ENCODE data around the gene TXNIP.

The TXNIP gene

GRCh38 chr1:145985129-145985501, 11.3 kb downstream of the TXNIP start:
- peak; percentile 16 for DNase-seq

DNA sequence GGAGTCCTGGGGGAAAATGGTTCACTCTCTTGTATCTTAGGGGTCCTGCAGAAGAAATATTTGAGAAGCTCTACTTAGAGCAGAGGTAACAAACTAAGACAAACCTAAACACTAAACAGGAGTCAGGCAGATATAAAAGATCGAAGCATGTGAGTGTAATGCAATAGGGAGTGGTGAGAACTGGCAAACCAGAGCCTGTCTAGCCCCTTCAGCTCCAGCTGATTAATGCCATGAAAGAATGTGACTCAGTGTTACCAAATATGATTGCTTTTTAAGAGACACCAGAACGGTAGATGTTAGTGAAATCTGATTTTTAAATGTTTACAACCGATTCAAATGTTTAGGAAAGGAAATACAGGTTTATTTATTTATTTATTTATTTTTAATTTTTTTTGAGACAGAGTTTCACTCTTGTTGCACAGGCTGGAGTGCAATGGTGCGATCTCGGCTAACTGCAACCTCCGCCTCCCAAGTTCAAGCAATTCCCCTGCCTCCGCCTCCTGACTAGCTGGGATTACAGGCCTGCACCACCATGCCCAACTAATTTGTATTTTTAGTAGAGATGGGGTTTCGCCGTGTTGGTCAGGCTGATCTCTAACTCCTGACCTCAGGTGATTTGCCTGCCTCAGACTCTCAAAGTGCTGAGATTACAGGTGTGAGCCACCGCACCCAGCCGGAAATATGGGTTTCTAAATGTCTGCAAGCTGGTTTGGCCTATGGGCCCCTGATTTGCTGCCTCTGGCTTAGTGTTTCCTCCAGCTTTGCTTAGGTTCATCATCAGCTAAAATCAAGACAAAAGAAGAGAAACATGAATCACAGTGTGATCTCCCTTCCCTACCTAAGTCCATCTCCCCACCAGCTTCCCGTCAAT, 12.2 kb downstream of the TXNIP start:
- DNase-seq: peak; percentile 94

DNA sequence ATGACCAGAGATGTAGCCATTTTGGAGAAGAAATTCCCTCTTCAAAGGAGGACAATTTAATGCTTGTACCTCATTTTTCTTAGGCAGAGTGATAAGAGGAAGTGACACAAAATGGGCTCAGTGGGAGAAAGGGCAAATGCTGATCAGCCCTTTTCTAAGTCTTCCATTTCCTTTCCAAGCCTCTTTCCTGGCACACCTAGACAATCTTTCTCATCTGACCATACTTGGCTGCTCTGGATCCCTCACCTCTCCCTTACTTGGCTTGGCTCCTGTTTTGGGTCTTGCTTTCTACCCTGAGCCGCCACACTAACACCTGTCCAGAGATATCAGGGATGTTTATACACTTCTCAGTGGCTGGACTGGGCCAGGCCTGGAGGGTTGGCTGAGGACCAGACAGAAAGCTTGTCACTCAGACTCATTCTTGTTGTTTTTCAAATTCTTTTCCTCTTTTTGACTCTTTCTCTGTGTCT, 13.1 kb downstream of the TXNIP start:
- peak; percentile 92 for DNase-seq

DNA sequence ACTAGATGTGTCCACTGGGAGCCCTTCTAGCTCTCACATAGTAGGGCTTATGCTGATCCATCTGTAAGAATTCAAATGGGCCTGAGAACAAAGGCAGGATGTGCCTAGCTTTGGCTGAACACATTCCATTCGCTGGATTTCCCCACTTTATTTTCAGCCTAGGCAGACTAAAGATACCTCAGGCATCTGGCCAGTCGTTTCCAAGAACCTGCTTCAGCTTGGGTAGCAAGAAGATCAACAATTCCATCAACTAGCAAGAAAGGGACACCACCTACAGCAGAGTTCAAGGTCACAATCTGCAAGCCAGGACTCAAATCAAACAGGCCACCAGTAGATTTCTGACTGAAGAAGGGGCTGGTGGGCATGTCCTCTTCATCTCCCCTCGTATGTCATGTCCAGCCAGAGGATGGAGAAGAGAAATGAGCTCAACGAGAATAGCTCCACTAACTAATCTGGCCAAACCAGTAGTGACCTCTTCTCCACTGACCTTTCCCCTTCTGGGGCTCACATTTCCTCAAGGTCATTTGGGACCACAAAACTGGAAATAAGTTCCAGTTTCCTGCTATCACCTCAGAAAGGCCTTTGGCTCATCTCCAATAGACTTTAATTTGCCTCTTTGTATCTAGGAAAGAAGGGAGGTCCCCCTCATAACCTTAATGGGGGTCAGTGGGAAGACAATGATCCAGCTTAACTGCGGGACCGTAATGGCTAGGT, 14.2 kb downstream of the TXNIP start:
- peak; percentile 32 for DNase-seq

- DNase-seq: no peak
Measured at GRCh38 chr1:145980457-145980994, 15.9 kb downstream of the TXNIP start.

DNA sequence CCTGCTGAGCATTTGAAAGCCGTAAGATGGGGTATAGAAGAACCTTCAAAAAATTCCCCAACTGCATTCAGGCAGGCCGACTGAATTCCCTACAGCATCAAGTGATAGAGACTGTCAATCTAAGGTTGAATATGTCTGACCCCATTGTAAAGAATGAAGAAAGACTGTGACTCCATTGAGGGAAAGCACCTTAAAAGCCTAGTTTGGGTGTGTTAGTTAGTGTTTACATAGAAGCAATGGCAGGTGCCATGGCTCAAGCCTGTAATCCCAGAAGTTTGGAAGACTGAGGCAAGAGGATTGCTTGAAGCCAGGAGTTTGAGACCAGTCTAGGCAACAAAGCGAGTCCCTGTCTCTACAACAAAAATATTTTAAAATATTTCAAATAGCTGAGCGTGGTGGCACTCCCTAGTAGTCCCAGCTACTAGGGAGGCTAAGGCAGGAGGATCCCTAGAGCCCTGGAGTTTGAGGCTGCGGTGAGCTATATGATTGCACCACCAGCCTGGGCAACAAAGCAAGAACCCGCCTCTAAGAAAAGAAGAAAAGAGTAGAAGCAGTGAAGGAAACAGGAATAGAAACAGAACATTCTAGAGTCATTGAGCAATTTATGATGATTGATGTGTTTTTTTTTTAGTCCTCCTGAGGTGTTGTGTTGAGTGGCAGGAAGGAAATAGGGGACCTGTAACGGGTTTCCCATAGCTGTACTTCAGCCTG, 16.5 kb downstream of the TXNIP start:
- peak; percentile 78 for DNase-seq

- DNase-seq: peak; percentile 99
Measured at GRCh38 chr1:145978854-145979745, 17.3 kb downstream of the TXNIP start.

- no peak for DNase-seq
Measured at GRCh38 chr1:145978471-145978853, 17.9 kb downstream of the TXNIP start.

DNA sequence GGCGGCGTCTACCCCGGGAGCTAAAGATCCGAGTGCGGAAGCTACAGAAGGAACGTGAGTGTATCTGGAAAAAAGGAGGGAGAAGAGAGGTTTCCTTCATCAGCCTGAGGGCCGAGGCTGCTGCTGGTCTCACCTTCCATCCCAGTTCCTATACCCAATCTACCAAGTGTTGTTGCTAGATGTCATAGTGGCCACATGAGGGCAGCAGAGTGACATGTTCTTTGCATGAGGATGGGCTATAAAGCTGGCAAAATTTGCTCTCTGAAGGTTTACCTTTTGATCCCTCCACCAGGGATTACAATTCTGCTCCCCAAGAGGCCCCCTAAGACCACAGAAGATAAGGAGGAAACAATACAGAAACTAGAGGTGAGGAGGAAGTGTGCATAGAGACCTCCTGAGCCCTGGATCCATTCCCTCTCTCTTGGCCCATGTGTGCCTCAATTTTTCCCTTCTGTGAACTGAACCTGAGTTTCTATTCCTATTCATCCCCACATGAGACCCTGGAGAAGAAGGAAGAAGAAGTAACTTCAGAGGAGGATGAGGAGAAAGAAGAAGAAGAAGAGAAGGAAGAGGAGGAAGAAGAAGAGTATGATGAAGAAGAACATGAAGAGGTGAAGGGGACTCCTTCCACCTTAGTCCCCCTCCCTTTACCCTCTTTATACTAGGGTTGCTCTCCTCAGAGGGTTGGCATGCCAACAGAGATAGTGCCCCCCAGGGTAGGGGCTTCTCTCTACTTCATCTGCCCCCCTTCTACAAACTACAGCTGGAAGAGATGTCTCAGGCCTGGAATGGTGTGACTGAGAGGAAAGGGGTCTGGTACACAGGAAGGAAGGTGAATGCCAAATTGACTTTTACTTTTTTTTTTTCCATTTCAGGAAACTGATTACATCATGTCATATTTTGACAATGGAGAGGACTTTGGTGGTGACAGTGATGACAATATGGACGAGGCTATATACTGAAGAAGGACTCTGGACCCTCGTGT, 18.6 kb downstream of the TXNIP start:
- peak; percentile 89 for DNase-seq

DNA sequence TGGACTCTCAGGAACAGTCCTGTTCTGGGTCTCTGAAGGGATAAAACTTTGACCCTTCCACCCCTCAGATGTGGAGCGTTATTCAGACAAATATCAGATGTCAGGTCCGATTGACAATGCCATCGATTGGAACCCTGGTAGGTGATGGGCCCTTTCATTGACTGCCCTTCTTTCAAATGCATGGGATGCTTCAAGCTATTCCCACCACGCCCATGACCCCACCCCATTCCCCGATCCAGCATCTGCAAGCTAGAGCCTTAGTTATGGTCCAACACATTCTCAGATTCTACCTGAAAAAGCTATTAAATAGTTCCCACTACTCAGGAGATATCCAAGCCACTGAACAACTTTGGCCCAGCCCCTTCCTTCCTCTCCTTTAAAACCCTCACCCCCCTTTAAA, 19.4 kb downstream of the TXNIP start:
- no peak for DNase-seq

DNA sequence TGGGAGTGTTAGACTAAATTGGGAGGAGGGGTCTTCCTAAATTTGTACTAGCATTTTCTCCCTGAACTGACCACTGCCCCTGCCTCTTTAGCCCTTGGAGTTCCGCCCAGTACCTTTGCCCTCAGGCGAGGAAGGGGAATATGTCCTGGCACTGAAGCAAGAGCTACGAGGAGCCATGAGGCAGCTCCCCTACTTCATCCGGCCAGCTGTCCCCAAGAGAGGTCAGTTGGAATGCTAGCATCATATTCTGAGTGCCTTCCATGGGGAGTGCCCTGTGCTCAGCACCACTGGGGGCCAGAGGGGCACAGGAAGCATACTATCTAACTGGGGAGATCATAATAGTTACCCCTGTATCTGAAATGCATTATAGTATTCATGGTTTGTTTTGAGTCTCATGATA, 21.2 kb downstream of the TXNIP start:
- DNase-seq: no peak

DNA sequence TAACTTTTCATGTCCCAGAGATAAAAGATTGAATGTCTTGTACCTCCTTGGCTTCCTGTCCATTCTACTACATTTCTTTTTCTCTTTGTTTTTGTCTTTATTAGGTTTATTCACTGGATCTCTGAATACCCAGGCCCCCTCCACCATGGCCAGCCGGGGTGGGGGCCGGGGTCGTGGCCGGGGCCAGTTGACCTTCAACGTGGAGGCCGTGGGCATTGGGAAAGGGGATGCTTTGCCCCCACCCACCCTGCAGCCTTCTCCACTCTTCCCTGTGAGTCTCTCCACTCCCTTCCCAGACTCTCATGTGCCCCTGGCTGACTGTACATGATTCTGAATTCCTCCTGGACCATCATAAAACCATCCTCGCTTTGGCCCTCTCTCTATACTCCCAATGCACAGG, 21.7 kb downstream of the TXNIP start:
- no peak for DNase-seq

DNA sequence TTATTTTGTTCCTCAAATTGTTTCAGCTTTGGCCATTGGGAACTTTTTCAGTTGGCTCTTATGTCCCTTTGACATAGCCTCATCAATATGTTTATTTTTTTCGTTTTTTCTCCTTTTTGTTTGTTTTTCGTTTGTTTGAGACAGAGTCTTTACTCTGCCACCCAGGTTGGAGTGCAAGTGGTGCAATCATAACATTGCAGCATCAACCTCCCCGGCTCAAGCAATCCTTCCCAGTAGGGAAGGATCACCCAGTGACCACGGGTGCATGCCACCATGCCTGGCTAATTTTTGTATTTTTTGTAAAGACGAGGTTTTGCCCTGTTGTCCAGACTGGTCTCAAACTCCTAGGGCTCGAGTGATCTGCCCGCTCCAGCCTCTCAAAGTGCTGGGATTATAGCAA, 23.8 kb downstream of the TXNIP start:
- DNase-seq: no peak

- DNase-seq: no peak
Measured at GRCh38 chr1:145967288-145967687, 29.1 kb downstream of the TXNIP start.

DNA sequence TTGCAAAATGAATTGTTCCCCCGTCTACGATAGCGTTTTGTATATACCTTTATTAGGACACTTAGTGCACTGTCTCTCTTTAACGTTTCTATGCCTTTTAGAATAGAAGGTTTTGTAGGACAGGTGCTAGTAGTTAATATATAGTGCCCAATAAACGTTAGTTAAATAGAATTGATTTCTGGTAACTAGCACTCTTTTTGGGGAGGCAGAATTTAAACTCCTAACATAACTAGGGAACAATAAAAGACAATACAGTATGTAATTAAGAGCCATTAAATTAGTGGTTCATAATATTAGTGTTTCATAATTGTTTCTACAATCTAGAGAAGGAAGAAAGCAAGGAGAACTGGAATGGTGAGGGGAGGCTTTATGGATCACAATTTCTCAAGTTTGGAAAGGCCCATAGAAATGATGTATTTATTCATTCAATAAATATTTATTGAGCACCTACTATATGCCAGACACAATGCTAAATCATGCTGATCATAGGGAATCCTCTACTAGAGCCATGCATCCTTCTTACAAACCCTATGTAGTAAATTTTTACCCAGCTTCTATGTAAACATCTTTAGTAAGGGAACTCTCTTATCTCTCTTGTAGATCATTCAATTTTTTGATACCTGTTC, 31.1 kb downstream of the TXNIP start:
- DNase-seq: no peak

DNA sequence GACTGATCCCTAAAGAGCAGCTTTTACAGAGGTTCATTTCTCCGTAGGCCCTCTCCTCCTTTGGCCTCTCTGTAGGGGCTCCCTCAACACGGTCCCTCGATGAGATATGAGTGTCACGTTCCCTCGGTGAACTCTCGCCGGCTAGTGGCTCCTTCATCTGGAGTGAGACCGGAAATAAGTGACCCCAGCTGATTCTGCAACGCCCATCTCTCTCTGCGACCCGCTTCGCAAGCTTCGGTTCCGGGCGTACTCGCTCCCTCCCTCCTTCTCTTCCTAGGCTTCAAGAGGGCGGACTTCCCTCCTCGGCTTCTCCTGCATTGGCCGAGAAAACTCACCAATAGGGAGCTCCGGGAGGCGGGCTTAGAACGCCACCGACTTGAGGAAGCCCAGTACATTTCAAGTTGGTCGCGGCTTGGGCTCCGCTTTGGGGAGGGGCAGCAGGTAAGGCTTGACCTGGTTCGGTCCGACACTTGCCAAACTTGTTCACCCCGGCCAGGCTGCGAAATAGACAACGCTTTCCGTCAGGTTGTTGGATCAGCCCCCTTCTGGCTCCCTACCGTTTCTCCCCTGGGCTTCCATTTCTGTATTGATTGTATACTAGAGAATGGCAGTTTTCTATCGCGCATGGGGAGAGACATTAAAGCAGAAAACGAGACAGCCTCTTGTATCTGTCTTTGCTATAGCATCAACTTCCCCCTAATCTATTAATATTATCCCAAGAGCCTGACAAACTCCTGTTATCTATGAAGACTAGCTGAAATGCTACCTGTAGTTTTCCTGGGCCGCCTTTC, 31.9 kb downstream of the TXNIP start, which contains the start of the genes ANKRD34A and POLR3GL:
Gene ANKRD34A (minus strand): TSS at position 248 of the 791 bp plus-strand sequence. CDS start 2,816 bp downstream, outside the sequence.
Gene POLR3GL (plus strand): TSS at position 363 of the 791 bp plus-strand sequence. CDS start 10,176 bp downstream, outside the sequence.
- DNase-seq: peak; percentile 98

- peak; percentile 42 for DNase-seq
Measured at GRCh38 chr1:145963265-145964019, 32.9 kb downstream of the TXNIP start.

Data from RPMI8226 (cell line).